HEK293 (cell line): ENCODE results near the gene TAF15.

ENCODE experiments used
- CTCF ChIA-PET: fragments of 350-600 bp; formaldehyde crosslinking; extraction: SDS; loops from one replicate; lab custom pipeline; 2021; ENCODE audit warnings: antibody characterized with exemption; lab: Yijun Ruan, JAX
- POLR2A ChIA-PET: fragments of 300-600 bp; formaldehyde crosslinking; extraction: SDS; loops from one replicate; lab custom pipeline; 2020; ENCODE audit warnings: antibody characterized with exemption, inconsistent platforms; lab: Yijun Ruan, JAX
- H3K27ac ChIP-seq: fragments of 200-500 bp; sonication (Bioruptor generic); 2 replicates; pipeline ENCODE4 v1.5.1; 2014; ENCODE audit warnings: low read depth, low read length, control low read depth, inconsistent platforms; ENCODE audit errors: extremely low read depth
- H3K36me3 ChIP-seq, 2 experiments: fragments of 200-500 bp in 1 of 2; sonication (Bioruptor generic) in 1 of 2; 1 replicate in 1 of 2; 2 replicates in 1 of 2; pipeline ENCODE4 v1.5.1; 2014 to 2017; ENCODE audit warnings: inconsistent platforms in 2 of 2, low read length in 2 of 2; ENCODE audit not compliant: control insufficient read depth in 2 of 2, insufficient read depth in 1 of 2
- H3K4me1 ChIP-seq: fragments of 200-500 bp; sonication (Bioruptor generic); 2 replicates; pipeline ENCODE4 v1.5.1; 2014; ENCODE audit warnings: mild to moderate bottlenecking, low read length, inconsistent platforms; ENCODE audit not compliant: control insufficient read depth, insufficient read depth
- H3K4me3 ChIP-seq: 2 replicates; pipeline ENCODE4 v1.5.1; 2011; ENCODE audit warnings: low read depth, mild to moderate bottlenecking, control low read depth, low read length, moderate library complexity
- H3K9me3 ChIP-seq: fragments of 200-500 bp; sonication (Bioruptor generic); 2 replicates; pipeline ENCODE4 v1.5.1; 2014; ENCODE audit warnings: low read depth, low read length, inconsistent platforms; ENCODE audit not compliant: control insufficient read depth, insufficient read depth
- FEZF1 ChIP-seq: fragments of 450-650 bp; formaldehyde crosslinking; IDR thresholded peaks from 2 replicates; pipeline ENCODE4 v1.5.1; 2016; ENCODE audit warnings: missing biosample characterization, missing genetic modification characterization
- GLIS1 ChIP-seq: fragments of 450-650 bp; formaldehyde crosslinking; IDR thresholded peaks from 2 replicates; pipeline ENCODE4 v1.5.1; 2016; ENCODE audit warnings: missing biosample characterization, missing genetic modification characterization
- MYNN ChIP-seq: fragments of 450-650 bp; formaldehyde crosslinking; IDR thresholded peaks from 2 replicates; pipeline ENCODE4 v1.5.1; 2016; ENCODE audit warnings: missing biosample characterization, missing genetic modification characterization, borderline replicate concordance
- SETDB1 ChIP-seq: IDR thresholded peaks from one replicate; pipeline ENCODE4 v1.6.1; 2017; ENCODE audit warnings: mild to moderate bottlenecking, low read length, moderate library complexity, mixed read lengths; ENCODE audit not compliant: insufficient read length
- SP2 ChIP-seq: fragments of 450-650 bp; formaldehyde crosslinking; IDR thresholded peaks from 2 replicates; pipeline ENCODE4 v1.5.1; 2016; ENCODE audit warnings: missing biosample characterization, missing genetic modification characterization
- TRIM28 ChIP-seq: IDR thresholded peaks from 2 replicates; pipeline ENCODE4 v1.6.1; 2011; ENCODE audit warnings: low read length, control low read depth, borderline replicate concordance
- TSHZ1 ChIP-seq: fragments of 450-650 bp; formaldehyde crosslinking; IDR thresholded peaks from 2 replicates; pipeline ENCODE4 v1.5.1; 2016; ENCODE audit warnings: missing biosample characterization, missing genetic modification characterization, borderline replicate concordance
- YY1 ChIP-seq: fragments of 450-650 bp; formaldehyde crosslinking; IDR thresholded peaks from 2 replicates; pipeline ENCODE4 v1.5.1; 2018; ENCODE audit warnings: missing biosample characterization, missing genetic modification characterization
- ZBTB17 ChIP-seq: fragments of 450-650 bp; formaldehyde crosslinking; IDR thresholded peaks from 2 replicates; pipeline ENCODE4 v1.5.1; 2016; ENCODE audit warnings: missing biosample characterization, missing genetic modification characterization
- ZEB2 ChIP-seq: fragments of 450-650 bp; formaldehyde crosslinking; IDR thresholded peaks from 2 replicates; pipeline ENCODE4 v1.5.1; 2016; ENCODE audit warnings: missing biosample characterization, missing genetic modification characterization
- ZFP69B ChIP-seq: fragments of 450-650 bp; formaldehyde crosslinking; IDR thresholded peaks from 2 replicates; pipeline ENCODE4 v1.5.1; 2016; ENCODE audit warnings: missing biosample characterization, missing genetic modification characterization
- ZNF10 ChIP-seq: fragments of 450-650 bp; formaldehyde crosslinking; IDR thresholded peaks from 2 replicates; pipeline ENCODE4 v1.5.1; 2017; ENCODE audit warnings: missing biosample characterization, missing genetic modification characterization
- ZNF121 ChIP-seq: fragments of 450-650 bp; formaldehyde crosslinking; IDR thresholded peaks from 2 replicates; pipeline ENCODE4 v1.5.1; 2016; ENCODE audit warnings: missing biosample characterization, missing genetic modification characterization
- ZNF157 ChIP-seq: fragments of 450-650 bp; formaldehyde crosslinking; IDR thresholded peaks from 2 replicates; pipeline ENCODE4 v1.5.1; 2016; ENCODE audit warnings: missing biosample characterization, missing genetic modification characterization
- ZNF184 ChIP-seq: fragments of 450-650 bp; IDR thresholded peaks from 2 replicates; pipeline ENCODE4 v1.5.1; 2018; ENCODE audit warnings: missing biosample characterization, mild to moderate bottlenecking, missing genetic modification characterization
- ZNF24 ChIP-seq: fragments of 450-650 bp; formaldehyde crosslinking; IDR thresholded peaks from 2 replicates; pipeline ENCODE4 v1.5.1; 2016; ENCODE audit warnings: missing biosample characterization, missing genetic modification characterization
- ZNF280D ChIP-seq: fragments of 450-650 bp; formaldehyde crosslinking; IDR thresholded peaks from 2 replicates; pipeline ENCODE4 v1.5.1; 2016; ENCODE audit warnings: missing biosample characterization, missing genetic modification characterization
- ZNF292 ChIP-seq: fragments of 450-650 bp; formaldehyde crosslinking; IDR thresholded peaks from 2 replicates; pipeline ENCODE4 v1.5.1; 2016; ENCODE audit warnings: low read depth, missing biosample characterization, missing genetic modification characterization, borderline replicate concordance
- ZNF335 ChIP-seq: fragments of 450-650 bp; formaldehyde crosslinking; conservative IDR thresholded peaks from 2 replicates; pipeline ENCODE4 v1.5.1; 2016; ENCODE audit warnings: missing biosample characterization, missing genetic modification characterization
- ZNF341 ChIP-seq: fragments of 450-650 bp; formaldehyde crosslinking; IDR thresholded peaks from 2 replicates; pipeline ENCODE4; 2016; ENCODE audit warnings: low read depth, missing biosample characterization, missing genetic modification characterization
- ZNF350 ChIP-seq: fragments of 450-650 bp; formaldehyde crosslinking; IDR thresholded peaks from 2 replicates; pipeline ENCODE4 v1.5.0; 2017; ENCODE audit warnings: missing biosample characterization, mild to moderate bottlenecking, missing genetic modification characterization
- ZNF544 ChIP-seq: fragments of 450-650 bp; formaldehyde crosslinking; IDR thresholded peaks from 2 replicates; pipeline ENCODE4 v1.5.0; 2017; ENCODE audit warnings: missing biosample characterization, missing genetic modification characterization
- ZNF549 ChIP-seq: fragments of 450-650 bp; IDR thresholded peaks from 2 replicates; pipeline ENCODE4 v1.5.1; 2018; ENCODE audit warnings: missing biosample characterization, missing genetic modification characterization, mild to moderate bottlenecking, inconsistent platforms, moderate library complexity
- ZNF558 ChIP-seq: fragments of 450-650 bp; formaldehyde crosslinking; IDR thresholded peaks from 2 replicates; pipeline ENCODE4 v1.5.1; 2016; ENCODE audit warnings: missing biosample characterization, missing genetic modification characterization
- ZNF623 ChIP-seq: fragments of 450-650 bp; formaldehyde crosslinking; IDR thresholded peaks from 2 replicates; pipeline ENCODE4 v1.5.1; 2016; ENCODE audit warnings: missing biosample characterization, missing genetic modification characterization
- ZNF660 ChIP-seq: fragments of 450-650 bp; IDR thresholded peaks from 2 replicates; pipeline ENCODE4 v1.5.1; 2018; ENCODE audit warnings: missing biosample characterization, mild to moderate bottlenecking, missing genetic modification characterization
- ZNF76 ChIP-seq: fragments of 450-650 bp; formaldehyde crosslinking; IDR thresholded peaks from 2 replicates; pipeline ENCODE4; 2016; ENCODE audit warnings: low read depth, missing biosample characterization, missing genetic modification characterization, borderline replicate concordance
- ZNF768 ChIP-seq: fragments of 450-650 bp; formaldehyde crosslinking; IDR thresholded peaks from 2 replicates; pipeline ENCODE4 v1.5.1; 2018; ENCODE audit warnings: missing biosample characterization, mild to moderate bottlenecking, missing genetic modification characterization
- ZNF791 ChIP-seq: fragments of 450-650 bp; formaldehyde crosslinking; IDR thresholded peaks from 2 replicates; pipeline ENCODE4 v1.5.1; 2016; ENCODE audit warnings: missing biosample characterization, missing genetic modification characterization

Gene TAF15

GRCh38 chr17:35889241-35889640 lies 80.0 kb downstream of the TAF15 start (continued):
- TF ChIP-seq ZFP69B (tag by site-specific recombination) (no peak), ZNF350 (tag by site-specific recombination) (no peak), GLIS1 (tag by site-specific recombination) (no peak), ZNF76 (tag by site-specific recombination) (no peak), ZNF660 (tag by site-specific recombination) (no peak), ZEB2 (tag by site-specific recombination) (no peak), ZNF791 (tag by site-specific recombination) (no peak), ZNF157 (no peak), YY1 (tag by site-specific recombination) (no peak), TSHZ1 (tag by site-specific recombination) (no peak)

- ChIA-PET POLR2A (interaction anchor here (1.1 kb wide), 1 partner anchor 81 kb away, joined by 3 read pairs; the partner anchor contains the start of gene TAF15), CTCF (interaction anchor here (0.9 to 1.4 kb wide), 4 partner anchors 14 to 260 kb away, joined by 3 to 4 read pairs (median 3); no protein-coding TSS in a partner anchor)
- Histone ChIP-seq H3K4me3 (no peak overlapping the region), H3K4me1 (peaks cover 13% of the 10 kb centered on the region), H3K9me3 (no peaks in the 10 kb centered on the region), H3K36me3 (no peaks in the 10 kb centered on the region), H3K27ac (peak overlapping the region; percentile 46; the same call in 1 of the 2 replicates)
- TF ChIP-seq ZNF121 (no peak), ZNF549 (no peak), ZNF184 (tag by site-specific recombination) (no peak), ZBTB17 (tag by site-specific recombination) (peak; percentile 56; the same call in 1 of the 2 replicates), ZNF335 (tag by site-specific recombination) (peak; percentile 44; the same call in 1 of the 2 replicates), ZNF623 (no peak), SETDB1 (no peak), ZNF341 (tag by site-specific recombination) (peak; percentile 68)
Measured at GRCh38 chr17:35889818-35890773, 80.8 kb downstream of the TAF15 start.

GRCh38 chr17:35890774-35891155 lies 81.5 kb downstream of the TAF15 start:
- CTCF ChIA-PET, result interaction anchor here (0.7 to 1.4 kb wide), 2 partner anchors 41 to 713 kb away, joined by 4 read pairs; no protein-coding TSS in a partner anchor
- H3K4me1 ChIP-seq, result peaks cover 13% of the 10 kb centered on the region
- H3K36me3 ChIP-seq, result no peaks in the 10 kb centered on the region
- POLR2A ChIA-PET, result no interaction called here
- no peak overlapping the region for H3K27ac ChIP-seq
- TF ChIP-seq ZNF280D (tag by site-specific recombination), result no peak
- no peak for TF ChIP-seq FEZF1 (tag by site-specific recombination)
- TF ChIP-seq TRIM28, result no peak
- 0 out of 2 replicates have a peak, but pooled peaks have one; percentile 37 for TF ChIP-seq ZNF24 (tag by site-specific recombination)
- TF ChIP-seq MYNN (tag by site-specific recombination), result no peak
- TF ChIP-seq ZNF768 (tag by site-specific recombination), result no peak
- TF ChIP-seq ZNF544, result no peak
- TF ChIP-seq ZNF292 (tag by site-specific recombination), result no peak
- TF ChIP-seq SP2 (tag by site-specific recombination), result no peak
- no peak for TF ChIP-seq ZNF558 (tag by site-specific recombination)
- peak; percentile 62 for TF ChIP-seq ZNF10 (tag by site-specific recombination)
- no peak overlapping the region for H3K4me3 ChIP-seq
- no peaks in the 10 kb centered on the region for H3K9me3 ChIP-seq
